Measurements from ENCODE around the gene TMC7. TPM values are rescaled to one million over a fixed set of nuclear protein-coding genes. Genes with fewer than 3 reads are reported as not detected.

TMC7 gene
- total and polyA plus RNA-seq, 4 donors = 0.06 to 0.42 (median 0.09) TPM

- Histone ChIP-seq H3K4me3 (ENCODE audit: low read depth in 1 of 3, low read length in 3 of 3) (no peak overlapping the region), H3K36me3 (ENCODE audit: control insufficient read depth in 4 of 4, insufficient read depth in 3 of 4, low read depth in 1 of 4, low read length in 3 of 4) (no peaks in the 10 kb centered on the region), H3K9ac (ENCODE audit: low read depth in 1 of 2, low read length in 2 of 2) (no peak overlapping the region), H3K27ac (ENCODE audit: low read depth in 1 of 2, low read length in 2 of 2) (no peak overlapping the region), H3K9me3 (ENCODE audit: control insufficient read depth in 4 of 4, low read length in 3 of 4) (no peaks in the 10 kb centered on the region), H3K4me1 (ENCODE audit: control insufficient read depth in 4 of 4, insufficient read depth in 4 of 4, low read length in 3 of 4) (peaks cover 9 to 33% (median 17%) of the 10 kb centered on the region in 4 donors), H3K27me3 (ENCODE audit: control insufficient read depth in 4 of 4, insufficient read depth in 4 of 4, low read length in 3 of 4) (no peaks in the 10 kb centered on the region)
- TF ChIP-seq NR2F2 (IDR thresholded peaks at IDR 0.05) (no peak), FOXA1 (IDR thresholded peaks at IDR 0.05) (no peak), GABPA (IDR thresholded peaks at IDR 0.05 in 1 of 2, conservative IDR thresholded peaks at IDR 0.05 in 1 of 2) (no peak), FOXA2 (IDR thresholded peaks at IDR 0.05) (no peak), TAF1 (conservative IDR thresholded peaks at IDR 0.05) (no peak), EGR1 (IDR thresholded peaks at IDR 0.05; ENCODE audit: low read depth in 2 of 2) (no peak)
- TF ChIP-seq, protein P1, sequence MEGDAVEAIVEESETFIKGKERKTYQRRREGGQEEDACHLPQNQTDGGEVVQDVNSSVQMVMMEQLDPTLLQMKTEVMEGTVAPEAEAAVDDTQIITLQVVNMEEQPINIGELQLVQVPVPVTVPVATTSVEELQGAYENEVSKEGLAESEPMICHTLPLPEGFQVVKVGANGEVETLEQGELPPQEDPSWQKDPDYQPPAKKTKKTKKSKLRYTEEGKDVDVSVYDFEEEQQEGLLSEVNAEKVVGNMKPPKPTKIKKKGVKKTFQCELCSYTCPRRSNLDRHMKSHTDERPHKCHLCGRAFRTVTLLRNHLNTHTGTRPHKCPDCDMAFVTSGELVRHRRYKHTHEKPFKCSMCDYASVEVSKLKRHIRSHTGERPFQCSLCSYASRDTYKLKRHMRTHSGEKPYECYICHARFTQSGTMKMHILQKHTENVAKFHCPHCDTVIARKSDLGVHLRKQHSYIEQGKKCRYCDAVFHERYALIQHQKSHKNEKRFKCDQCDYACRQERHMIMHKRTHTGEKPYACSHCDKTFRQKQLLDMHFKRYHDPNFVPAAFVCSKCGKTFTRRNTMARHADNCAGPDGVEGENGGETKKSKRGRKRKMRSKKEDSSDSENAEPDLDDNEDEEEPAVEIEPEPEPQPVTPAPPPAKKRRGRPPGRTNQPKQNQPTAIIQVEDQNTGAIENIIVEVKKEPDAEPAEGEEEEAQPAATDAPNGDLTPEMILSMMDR (IDR thresholded peaks at IDR 0.05; ENCODE audit: low read depth, low read length, missing input control) = no peak
- TF ChIP-seq, protein P2, sequence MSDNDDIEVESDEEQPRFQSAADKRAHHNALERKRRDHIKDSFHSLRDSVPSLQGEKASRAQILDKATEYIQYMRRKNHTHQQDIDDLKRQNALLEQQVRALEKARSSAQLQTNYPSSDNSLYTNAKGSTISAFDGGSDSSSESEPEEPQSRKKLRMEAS (IDR thresholded peaks at IDR 0.05) = no peak
- TF ChIP-seq, protein P3, sequence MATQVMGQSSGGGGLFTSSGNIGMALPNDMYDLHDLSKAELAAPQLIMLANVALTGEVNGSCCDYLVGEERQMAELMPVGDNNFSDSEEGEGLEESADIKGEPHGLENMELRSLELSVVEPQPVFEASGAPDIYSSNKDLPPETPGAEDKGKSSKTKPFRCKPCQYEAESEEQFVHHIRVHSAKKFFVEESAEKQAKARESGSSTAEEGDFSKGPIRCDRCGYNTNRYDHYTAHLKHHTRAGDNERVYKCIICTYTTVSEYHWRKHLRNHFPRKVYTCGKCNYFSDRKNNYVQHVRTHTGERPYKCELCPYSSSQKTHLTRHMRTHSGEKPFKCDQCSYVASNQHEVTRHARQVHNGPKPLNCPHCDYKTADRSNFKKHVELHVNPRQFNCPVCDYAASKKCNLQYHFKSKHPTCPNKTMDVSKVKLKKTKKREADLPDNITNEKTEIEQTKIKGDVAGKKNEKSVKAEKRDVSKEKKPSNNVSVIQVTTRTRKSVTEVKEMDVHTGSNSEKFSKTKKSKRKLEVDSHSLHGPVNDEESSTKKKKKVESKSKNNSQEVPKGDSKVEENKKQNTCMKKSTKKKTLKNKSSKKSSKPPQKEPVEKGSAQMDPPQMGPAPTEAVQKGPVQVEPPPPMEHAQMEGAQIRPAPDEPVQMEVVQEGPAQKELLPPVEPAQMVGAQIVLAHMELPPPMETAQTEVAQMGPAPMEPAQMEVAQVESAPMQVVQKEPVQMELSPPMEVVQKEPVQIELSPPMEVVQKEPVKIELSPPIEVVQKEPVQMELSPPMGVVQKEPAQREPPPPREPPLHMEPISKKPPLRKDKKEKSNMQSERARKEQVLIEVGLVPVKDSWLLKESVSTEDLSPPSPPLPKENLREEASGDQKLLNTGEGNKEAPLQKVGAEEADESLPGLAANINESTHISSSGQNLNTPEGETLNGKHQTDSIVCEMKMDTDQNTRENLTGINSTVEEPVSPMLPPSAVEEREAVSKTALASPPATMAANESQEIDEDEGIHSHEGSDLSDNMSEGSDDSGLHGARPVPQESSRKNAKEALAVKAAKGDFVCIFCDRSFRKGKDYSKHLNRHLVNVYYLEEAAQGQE (IDR thresholded peaks at IDR 0.05) = no peak
- WGBS = 90% methylated on average over 9 of the region's 9 CpGs
- DNase-seq (ENCODE audit: low spot score) = no peak
These were observed 124.9 kb downstream of the TMC7 start for GRCh38 chr16:19108409-19109287.

DNA sequence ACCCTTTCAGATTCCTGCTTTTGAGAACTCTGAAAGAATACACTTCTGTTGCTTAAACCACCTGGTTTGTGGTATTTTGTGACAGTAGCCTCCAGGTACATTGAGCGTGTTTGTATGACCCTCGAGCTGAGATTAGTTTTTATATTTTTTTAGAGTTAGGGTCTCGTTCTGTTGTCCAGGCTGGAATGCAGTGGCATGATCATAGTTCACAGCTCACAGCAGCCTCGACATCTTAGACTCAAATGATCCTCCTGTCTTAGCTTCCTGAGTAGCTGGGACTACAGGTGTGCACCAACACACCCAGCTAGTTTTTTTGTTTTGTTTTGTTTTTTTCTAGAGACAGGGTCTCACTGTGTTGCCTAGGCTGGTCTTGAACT lies 125.5 kb downstream of the TMC7 start:
- 94% methylated on average over 4 of the region's 4 CpGs for WGBS
- no peak overlapping the region for H3K27ac ChIP-seq (ENCODE audit: low read depth in 1 of 2, low read length in 2 of 2)

More for the DNA sequence above, 125.5 kb downstream of the TMC7 start:
- TF ChIP-seq, protein P3 (IDR thresholded peaks at IDR 0.05) = no peak
- TF ChIP-seq HNF4G (IDR thresholded peaks at IDR 0.05) (no peak), FOXA1 (IDR thresholded peaks at IDR 0.05) (no peak), EGR1 (IDR thresholded peaks at IDR 0.05; ENCODE audit: low read depth in 2 of 2) (no peak), YY1 (IDR thresholded peaks at IDR 0.05) (no peak), SP1 (IDR thresholded peaks at IDR 0.05) (no peak), JUND (IDR thresholded peaks at IDR 0.05) (no peak), FOXA2 (IDR thresholded peaks at IDR 0.05) (no peak)
- TF ChIP-seq, protein P4, sequence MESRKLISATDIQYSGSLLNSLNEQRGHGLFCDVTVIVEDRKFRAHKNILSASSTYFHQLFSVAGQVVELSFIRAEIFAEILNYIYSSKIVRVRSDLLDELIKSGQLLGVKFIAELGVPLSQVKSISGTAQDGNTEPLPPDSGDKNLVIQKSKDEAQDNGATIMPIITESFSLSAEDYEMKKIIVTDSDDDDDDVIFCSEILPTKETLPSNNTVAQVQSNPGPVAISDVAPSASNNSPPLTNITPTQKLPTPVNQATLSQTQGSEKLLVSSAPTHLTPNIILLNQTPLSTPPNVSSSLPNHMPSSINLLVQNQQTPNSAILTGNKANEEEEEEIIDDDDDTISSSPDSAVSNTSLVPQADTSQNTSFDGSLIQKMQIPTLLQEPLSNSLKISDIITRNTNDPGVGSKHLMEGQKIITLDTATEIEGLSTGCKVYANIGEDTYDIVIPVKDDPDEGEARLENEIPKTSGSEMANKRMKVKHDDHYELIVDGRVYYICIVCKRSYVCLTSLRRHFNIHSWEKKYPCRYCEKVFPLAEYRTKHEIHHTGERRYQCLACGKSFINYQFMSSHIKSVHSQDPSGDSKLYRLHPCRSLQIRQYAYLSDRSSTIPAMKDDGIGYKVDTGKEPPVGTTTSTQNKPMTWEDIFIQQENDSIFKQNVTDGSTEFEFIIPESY (IDR thresholded peaks at IDR 0.05) = no peak
- TF ChIP-seq, protein P1 (IDR thresholded peaks at IDR 0.05; ENCODE audit: low read depth, low read length, missing input control) = no peak
- TF ChIP-seq, protein P2 (IDR thresholded peaks at IDR 0.05) = no peak
- no peak for DNase-seq (ENCODE audit: low spot score)
- no peak overlapping the region for H3K9ac ChIP-seq (ENCODE audit: low read depth in 1 of 2, low read length in 2 of 2)
- H3K4me1 ChIP-seq (ENCODE audit: control insufficient read depth in 4 of 4, insufficient read depth in 4 of 4, low read length in 3 of 4) = peaks cover 9 to 33% (median 18%) of the 10 kb centered on the region in 4 donors
- no peaks in the 10 kb centered on the region for H3K27me3 ChIP-seq (ENCODE audit: control insufficient read depth in 4 of 4, insufficient read depth in 4 of 4, low read length in 3 of 4)
- no peaks in the 10 kb centered on the region for H3K9me3 ChIP-seq (ENCODE audit: control insufficient read depth in 4 of 4, low read length in 3 of 4)
- H3K36me3 ChIP-seq (ENCODE audit: control insufficient read depth in 4 of 4, insufficient read depth in 3 of 4, low read depth in 1 of 4, low read length in 3 of 4) = no peaks in the 10 kb centered on the region
- H3K4me3 ChIP-seq (ENCODE audit: low read depth in 1 of 3, low read length in 3 of 3) = no peak overlapping the region

Measured in liver (tissue), 9 donors.